ENCODE measurements around the gene WIPI1. TPM values are rescaled to one million over a fixed set of nuclear protein-coding genes. Genes with fewer than 3 reads are reported as not detected.

Gene WIPI1
- total RNA-seq, 4 donors from 2014 or later = 23.0 to 32.2 (median 25.5) TPM

GRCh38 chr17:68484458-68484857, 27.2 kb upstream of the WIPI1 start:
- no peak overlapping the region for H3K27ac ChIP-seq
- intact Hi-C loops (cut with DNase I) = no loop called here
- H3K4me3 ChIP-seq = no peak overlapping the region
- no peak for DNase-seq
- TF ChIP-seq POLR2A (IDR thresholded peaks at IDR 0.05) (no peak), CTCF (IDR thresholded peaks at IDR 0.05) (no peak)
- no peaks in the 10 kb centered on the region for H3K4me1 ChIP-seq
- H3K27me3 ChIP-seq = peaks cover 0 to 26% (median 0%) of the 10 kb centered on the region in 4 donors
- H3K9me3 ChIP-seq = no peaks in the 10 kb centered on the region
- WGBS, 2 donors = 40 to 56% methylated on average over 2 of the region's 2 CpGs
- H3K36me3 ChIP-seq = no peaks in the 10 kb centered on the region

GRCh38 chr17:68482576-68483041, 25.3 kb upstream of the WIPI1 start:
- Histone ChIP-seq H3K4me1 (no peaks in the 10 kb centered on the region), H3K36me3 (no peaks in the 10 kb centered on the region), H3K9me3 (no peaks in the 10 kb centered on the region), H3K4me3 (no peak overlapping the region), H3K27me3 (peaks cover 0 to 26% (median 0%) of the 10 kb centered on the region in 4 donors), H3K27ac (no peak overlapping the region)
- 51 to 55% methylated on average over 4 of the region's 4 CpGs for WGBS, 2 donors
- TF ChIP-seq POLR2A (IDR thresholded peaks at IDR 0.05) (no peak), CTCF (IDR thresholded peaks at IDR 0.05) (no peak)
- DNase-seq = no peak
- intact Hi-C loops (cut with DNase I) = no loop called here

GRCh38 chr17:68480885-68481284, 23.6 kb upstream of the WIPI1 start:
- Histone ChIP-seq H3K4me1 (no peaks in the 10 kb centered on the region), H3K27me3 (peaks cover 0 to 22% (median 0%) of the 10 kb centered on the region in 4 donors), H3K9me3 (no peaks in the 10 kb centered on the region), H3K27ac (no peak overlapping the region), H3K4me3 (no peak overlapping the region), H3K36me3 (no peaks in the 10 kb centered on the region)
- intact Hi-C loops (cut with DNase I) = no loop called here
- DNase-seq = no peak
- TF ChIP-seq CTCF (IDR thresholded peaks at IDR 0.05) (no peak), POLR2A (IDR thresholded peaks at IDR 0.05) (no peak)
- WGBS, 2 donors = 80 to 84% methylated on average over 4 of the region's 4 CpGs

- Histone ChIP-seq H3K9me3 (no peaks in the 10 kb centered on the region), H3K4me1 (peaks cover 0 to 6% (median 0%) of the 10 kb centered on the region in 3 donors), H3K27me3 (no peaks in the 10 kb centered on the region), H3K4me3 (no peak overlapping the region), H3K36me3 (no peaks in the 10 kb centered on the region), H3K27ac (no peak overlapping the region)
- no peak for DNase-seq
- WGBS, 2 donors = 88 to 95% methylated on average over 1 of the region's 1 CpG
- intact Hi-C loops (cut with DNase I) = no loop called here
- TF ChIP-seq POLR2A (IDR thresholded peaks at IDR 0.05) (no peak), CTCF (IDR thresholded peaks at IDR 0.05) (no peak)
These were observed 13.7 kb upstream of the WIPI1 start for GRCh38 chr17:68470961-68471360.

- WGBS, 2 donors = 85 to 100% methylated on average over 1 of the region's 1 CpG
- DNase-seq = no peak
- no peaks in the 10 kb centered on the region for H3K27me3 ChIP-seq
- TF ChIP-seq CTCF (IDR thresholded peaks at IDR 0.05) (no peak), POLR2A (IDR thresholded peaks at IDR 0.05) (no peak)
- no peaks in the 10 kb centered on the region for H3K9me3 ChIP-seq
- H3K4me3 ChIP-seq = no peak overlapping the region
- intact Hi-C loops (cut with DNase I) = loop anchor here (10.0 kb wide), 1 partner anchor 294 kb away; no protein-coding TSS in a partner anchor
- peaks cover 0 to 9% (median 3%) of the 10 kb centered on the region in 3 donors for H3K4me1 ChIP-seq
- no peak overlapping the region for H3K27ac ChIP-seq
- no peaks in the 10 kb centered on the region for H3K36me3 ChIP-seq
These were observed 11.5 kb upstream of the WIPI1 start for GRCh38 chr17:68468788-68469187.
